ENCODE data around the gene CCT8. TPM values are rescaled to one million over a fixed set of nuclear protein-coding genes. Genes with fewer than 3 reads are reported as not detected.

Gene CCT8
- total RNA-seq, 1 donor: 163 TPM

DNA sequence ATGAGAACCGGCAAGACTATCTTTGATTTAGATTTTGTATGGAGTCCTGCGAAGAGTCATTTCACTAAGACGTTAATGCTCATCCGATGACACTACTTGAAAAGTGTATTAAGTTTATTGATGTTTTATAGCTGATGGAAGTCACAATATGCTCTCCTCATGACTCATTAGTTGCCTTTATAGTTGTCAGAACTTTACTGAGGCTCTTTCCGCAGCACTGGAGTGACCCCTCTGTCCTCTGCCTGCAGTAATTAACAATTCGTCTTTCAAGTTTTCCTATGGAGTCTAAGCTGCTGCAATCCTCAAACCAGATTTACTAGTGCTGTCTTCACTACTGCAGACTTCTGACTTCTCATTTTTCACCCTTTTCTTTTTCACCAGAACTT, 48.1 kb downstream of the CCT8 start:
- peaks cover 10% of the 10 kb centered on the region for H3K36me3 ChIP-seq (ENCODE audit: insufficient read depth, low read length)

DNA sequence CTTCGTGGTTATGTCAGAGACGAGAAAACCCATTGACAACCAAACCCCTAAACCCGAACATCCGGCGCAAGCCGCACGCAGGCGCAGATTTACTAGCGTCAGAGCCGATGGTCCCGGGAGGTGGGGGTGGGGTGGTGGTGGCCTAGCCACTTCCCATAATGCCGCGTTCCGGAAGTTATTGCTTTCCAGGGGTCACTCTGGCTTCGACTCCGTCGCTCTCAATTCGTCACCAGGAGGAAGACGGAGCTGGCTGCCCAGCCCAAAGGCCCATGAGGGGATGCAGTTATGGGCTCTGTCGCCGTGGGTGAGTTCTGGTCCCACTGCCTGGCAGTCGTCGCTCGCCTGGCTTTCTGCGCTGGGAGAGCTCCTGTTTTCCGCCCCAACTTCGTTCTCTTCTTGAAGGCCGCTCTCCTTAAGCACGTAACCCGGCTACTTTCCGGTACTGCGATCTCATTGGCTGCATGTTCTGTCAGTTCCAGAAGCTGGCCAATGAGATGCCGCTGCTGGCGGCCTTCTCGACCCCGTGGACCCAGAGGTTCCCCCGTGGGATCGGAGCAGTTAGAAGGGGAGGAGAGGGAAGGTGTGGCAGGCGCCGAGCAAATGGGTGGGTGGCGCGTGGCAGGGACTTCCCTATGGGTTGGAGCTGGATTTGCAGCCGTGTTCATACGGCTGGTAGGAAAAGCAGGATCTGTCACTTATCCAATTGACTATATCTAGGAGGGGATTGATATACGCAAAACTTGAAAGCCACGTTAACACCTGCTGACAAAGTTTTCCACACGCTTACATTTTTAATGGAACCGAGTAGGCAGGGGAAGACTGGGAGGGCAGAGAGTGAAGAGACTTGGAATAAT, 48.7 kb downstream of the CCT8 start, which contains the start of gene USP16:
Gene USP16 (plus strand): TSS at position 195 of the 854 bp plus-strand sequence. CDS start 3,246 bp downstream, outside the sequence.
- Histone ChIP-seq H3K9me3 (ENCODE audit: low read depth, low read length) (no peaks in the 10 kb centered on the region), H3K79me2 (ENCODE audit: insufficient read depth, low read length) (peaks cover 43% of the 10 kb centered on the region), H3K27me3 (ENCODE audit: insufficient read depth, low read length) (no peaks in the 10 kb centered on the region), H3K4me2 (ENCODE audit: insufficient read depth, low read length) (peak within 1 kb of the TSS; percentile 97), H3K27ac (ENCODE audit: low read depth, low read length) (peak within 1 kb of the TSS; percentile 99), H3K4me1 (ENCODE audit: insufficient read depth, low read length) (peaks cover 11% of the 10 kb centered on the region), H2AFZ (ENCODE audit: low read length) (peak within 1 kb of the TSS; percentile 94), H3K4me3 (ENCODE audit: insufficient read depth, low read length) (peak within 1 kb of the TSS; percentile 81), H3K36me3 (ENCODE audit: insufficient read depth, low read length) (peaks cover 4% of the 10 kb centered on the region), H4K20me1 (ENCODE audit: insufficient read depth, low read length) (no peaks in the 10 kb centered on the region)
- peak; percentile 98 for DNase-seq (ENCODE audit: insufficient read length, low spot score, missing footprints)
- TF ChIP-seq, protein P1, sequence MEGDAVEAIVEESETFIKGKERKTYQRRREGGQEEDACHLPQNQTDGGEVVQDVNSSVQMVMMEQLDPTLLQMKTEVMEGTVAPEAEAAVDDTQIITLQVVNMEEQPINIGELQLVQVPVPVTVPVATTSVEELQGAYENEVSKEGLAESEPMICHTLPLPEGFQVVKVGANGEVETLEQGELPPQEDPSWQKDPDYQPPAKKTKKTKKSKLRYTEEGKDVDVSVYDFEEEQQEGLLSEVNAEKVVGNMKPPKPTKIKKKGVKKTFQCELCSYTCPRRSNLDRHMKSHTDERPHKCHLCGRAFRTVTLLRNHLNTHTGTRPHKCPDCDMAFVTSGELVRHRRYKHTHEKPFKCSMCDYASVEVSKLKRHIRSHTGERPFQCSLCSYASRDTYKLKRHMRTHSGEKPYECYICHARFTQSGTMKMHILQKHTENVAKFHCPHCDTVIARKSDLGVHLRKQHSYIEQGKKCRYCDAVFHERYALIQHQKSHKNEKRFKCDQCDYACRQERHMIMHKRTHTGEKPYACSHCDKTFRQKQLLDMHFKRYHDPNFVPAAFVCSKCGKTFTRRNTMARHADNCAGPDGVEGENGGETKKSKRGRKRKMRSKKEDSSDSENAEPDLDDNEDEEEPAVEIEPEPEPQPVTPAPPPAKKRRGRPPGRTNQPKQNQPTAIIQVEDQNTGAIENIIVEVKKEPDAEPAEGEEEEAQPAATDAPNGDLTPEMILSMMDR (IDR thresholded peaks at IDR 0.05; ENCODE audit: extremely low read depth, low read depth, low read length): peak; percentile 25

More for the DNA sequence above, 48.1 kb downstream of the CCT8 start:
- peaks cover 44% of the 10 kb centered on the region for H3K79me2 ChIP-seq (ENCODE audit: insufficient read depth, low read length)
- DNase-seq (ENCODE audit: insufficient read length, low spot score, missing footprints): peak; percentile 30
- H2AFZ ChIP-seq (ENCODE audit: low read length): peak overlapping the region; percentile 94
- H3K9me3 ChIP-seq (ENCODE audit: low read depth, low read length): no peaks in the 10 kb centered on the region
- peak overlapping the region; percentile 97 for H3K4me2 ChIP-seq (ENCODE audit: insufficient read depth, low read length)
- H3K27ac ChIP-seq (ENCODE audit: low read depth, low read length): peak overlapping the region; percentile 99
- H3K4me3 ChIP-seq (ENCODE audit: insufficient read depth, low read length): peak overlapping the region; percentile 81
- H3K4me1 ChIP-seq (ENCODE audit: insufficient read depth, low read length): peaks cover 8% of the 10 kb centered on the region
- no peaks in the 10 kb centered on the region for H3K27me3 ChIP-seq (ENCODE audit: insufficient read depth, low read length)
- TF ChIP-seq, protein P1 (IDR thresholded peaks at IDR 0.05; ENCODE audit: extremely low read depth, low read depth, low read length): no peak
- H4K20me1 ChIP-seq (ENCODE audit: insufficient read depth, low read length): no peaks in the 10 kb centered on the region

DNA sequence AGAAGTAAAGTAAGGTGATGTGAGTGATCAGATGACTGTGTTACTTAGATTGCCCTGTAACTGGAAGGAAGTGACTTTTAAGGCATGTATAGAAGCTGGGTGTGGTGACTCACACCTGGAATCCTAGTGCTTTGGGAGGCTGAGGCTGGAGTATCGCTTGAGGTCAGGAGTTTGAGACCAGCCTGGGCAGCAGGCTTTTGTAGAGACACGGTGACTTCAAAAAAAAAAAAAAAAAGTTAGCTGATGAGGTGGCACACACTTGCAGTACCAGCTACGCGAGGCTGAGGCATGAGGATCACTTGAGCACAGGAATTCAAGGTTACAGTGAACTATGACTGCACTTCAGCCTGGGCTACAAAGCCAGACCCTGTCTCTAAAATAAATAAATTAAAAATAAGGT, 51.3 kb downstream of the CCT8 start:
- no peaks in the 10 kb centered on the region for H3K27me3 ChIP-seq (ENCODE audit: insufficient read depth, low read length)
- DNase-seq (ENCODE audit: insufficient read length, low spot score, missing footprints): no peak

More for the DNA sequence above, 51.3 kb downstream of the CCT8 start:
- Histone ChIP-seq H2AFZ (ENCODE audit: low read length) (no peak overlapping the region), H3K36me3 (ENCODE audit: insufficient read depth, low read length) (no peaks in the 10 kb centered on the region), H3K27ac (ENCODE audit: low read depth, low read length) (no peak overlapping the region), H3K4me3 (ENCODE audit: insufficient read depth, low read length) (no peak overlapping the region), H4K20me1 (ENCODE audit: insufficient read depth, low read length) (no peaks in the 10 kb centered on the region), H3K79me2 (ENCODE audit: insufficient read depth, low read length) (peaks cover 43% of the 10 kb centered on the region), H3K9me3 (ENCODE audit: low read depth, low read length) (no peaks in the 10 kb centered on the region), H3K4me2 (ENCODE audit: insufficient read depth, low read length) (no peak overlapping the region), H3K4me1 (ENCODE audit: insufficient read depth, low read length) (peaks cover 25% of the 10 kb centered on the region)
- TF ChIP-seq, protein P1 (IDR thresholded peaks at IDR 0.05; ENCODE audit: extremely low read depth, low read depth, low read length): no peak
